PC-3 (cell line): ENCODE data around the gene DAND5. TPM values are rescaled to one million over a fixed set of nuclear protein-coding genes. Genes with fewer than 3 reads are reported as not detected.

Experiments
- ATAC-seq: fragments of 200-7000 bp; cut with Tn5 transposase; 2 replicates; pipeline ENCODE4 v1.9.1; 2020; ENCODE audit warnings: mild to moderate bottlenecking, moderate library complexity
- BruUV-seq: library from RNA; stranded (reverse); fragments of 400-500 nt; replicated peaks from 2 replicates; lab custom pipeline; 2021; lab: Mats Ljungman, UMichigan
- CTCF ChIA-PET: fragments of 300-600 bp; sonication (Branson Sonifier 250); formaldehyde crosslinking; loops from one replicate; lab custom pipeline; 2022; ENCODE audit warnings: antibody characterized with exemption; lab: Charles Lee
- POLR2A ChIA-PET: fragments of 300-600 bp; sonication (Branson Sonifier 250); formaldehyde crosslinking; loops from one replicate; lab custom pipeline; 2022; ENCODE audit warnings: antibody characterized with exemption; ENCODE audit not compliant: unreplicated experiment; lab: Charles Lee
- DNase-seq: peaks from one replicate; pipeline ENCODE4 v3.0.0-alpha.2; 2015
- H2AFZ ChIP-seq: fragments of 300-600 bp; sonication (generic); 2 replicates; pipeline ENCODE4 v1.6.0; 2016; ENCODE audit warnings: antibody characterized with exemption, low read length
- H3F3A ChIP-seq: fragments of 300-600 bp; sonication (generic); one replicate; pipeline ENCODE4 v1.6.0; 2017; ENCODE audit warnings: antibody characterized with exemption, low read length, control low read depth, mild to moderate bottlenecking; ENCODE audit not compliant: unreplicated experiment
- H3K27ac ChIP-seq: fragments of 300-600 bp; sonication (generic); 2 replicates; pipeline ENCODE4 v1.5.1; 2016; ENCODE audit warnings: mild to moderate bottlenecking, low read length
- H3K27me3 ChIP-seq: fragments of 300-600 bp; sonication (generic); 2 replicates; pipeline ENCODE4 v1.6.1; 2016; ENCODE audit warnings: low read length, mixed read lengths
- H3K36me3 ChIP-seq: fragments of 300-600 bp; sonication (generic); 2 replicates; pipeline ENCODE4 v1.6.1; 2016; ENCODE audit warnings: low read depth, mixed run types, low read length, mixed read lengths
- H3K4me1 ChIP-seq: fragments of 300-600 bp; sonication (generic); 2 replicates; pipeline ENCODE4 v1.5.1; 2016; ENCODE audit warnings: low read length; ENCODE audit not compliant: insufficient read depth
- H3K4me2 ChIP-seq: fragments of 300-600 bp; sonication (generic); 2 replicates; pipeline ENCODE4 v1.6.0; 2016; ENCODE audit warnings: low read length
- H3K4me3 ChIP-seq: fragments of 300-600 bp; sonication (generic); 2 replicates; pipeline ENCODE4 v1.5.1; 2016; ENCODE audit warnings: mild to moderate bottlenecking, low read length, mixed read lengths
- H3K79me2 ChIP-seq: fragments of 300-600 bp; sonication (generic); 2 replicates; pipeline ENCODE4 v1.6.1; 2017; ENCODE audit warnings: low read length, mixed read lengths
- H3K9ac ChIP-seq: fragments of 300-600 bp; sonication (generic); 2 replicates; pipeline ENCODE4 v1.6.0; 2016; ENCODE audit warnings: mild to moderate bottlenecking, low read length
- H3K9me2 ChIP-seq: fragments of 300-600 bp; sonication (generic); replicated peaks from 2 replicates; pipeline ENCODE4 v1.6.1; 2016; ENCODE audit warnings: mixed run types, low read length, mixed read lengths
- H3K9me3 ChIP-seq: fragments of 300-600 bp; sonication (generic); 2 replicates; pipeline ENCODE4 v1.6.1; 2016; ENCODE audit warnings: low read length, mixed read lengths
- H4K20me1 ChIP-seq: fragments of 300-600 bp; sonication (generic); 2 replicates; pipeline ENCODE4 v1.6.1; 2016; ENCODE audit warnings: low read length, mixed read lengths
- CTCF ChIP-seq: fragments of 300-600 bp; sonication (generic); conservative IDR thresholded peaks from 2 replicates; pipeline ENCODE4 v1.5.1; 2017; ENCODE audit warnings: antibody characterized with exemption, low read depth, mild to moderate bottlenecking, low read length
- EZH2 ChIP-seq: fragments of 300-600 bp; sonication (generic); IDR thresholded peaks from one replicate; pipeline ENCODE4 v1.6.1; 2017; ENCODE audit warnings: antibody characterized with exemption, mild to moderate bottlenecking, low read length; ENCODE audit not compliant: unreplicated experiment
- EZH2phosphoT487 ChIP-seq: fragments of 300-600 bp; sonication (generic); IDR thresholded peaks from 2 replicates; pipeline ENCODE4 v1.6.1; 2018; ENCODE audit warnings: mild to moderate bottlenecking, antibody characterized with exemption, low read length, borderline replicate concordance
- intact Hi-C: fragments of 100-400 bp; cut with micrococcal nuclease; formaldehyde crosslinking; loops from 2 replicates; pipeline ENCODE4 v1.9.0; 2023
- total RNA-seq: library from RNA; depleted of rRNA; stranded (reverse); fragments of >200 nt; gene quantifications from 2 replicates; pipeline ENCODE4 v1.2.3, GENCODE V29; 2014

DAND5 gene
- total RNA-seq, 1 experiment from 2014 or later, result 0.55 TPM

GRCh38 chr19:13015361-13016223, 46.2 kb downstream of the DAND5 start:
- H3K9me2 ChIP-seq, result no peaks in the 10 kb centered on the region
- ChIA-PET CTCF (interaction anchor here (0.5 to 1.2 kb wide), 4 partner anchors 9 to 139 kb away, joined by 3 to 7 read pairs (median 4); no protein-coding TSS in a partner anchor), POLR2A (interaction anchor here (0.7 kb wide), 1 partner anchor 45 kb away, joined by 3 read pairs; no protein-coding TSS in a partner anchor)
- H3K79me2 ChIP-seq, result peaks cover 99% of the 10 kb centered on the region
- BruUV-seq, result no TSS peak
- peak overlapping the region; percentile 81 for H3K27ac ChIP-seq
- intact Hi-C loops, result loop anchor here (1.0 to 5.0 kb wide), 3 partner anchors 11 to 41 kb away; no protein-coding TSS in a partner anchor
- H3F3A ChIP-seq, result peaks cover 5% of the 10 kb centered on the region
- TF ChIP-seq EZH2phosphoT487 (no peak), CTCF (no peak), EZH2 (no peak)
- no peaks in the 10 kb centered on the region for H3K27me3 ChIP-seq
- no peaks in the 10 kb centered on the region for H4K20me1 ChIP-seq
- H3K36me3 ChIP-seq, result no peaks in the 10 kb centered on the region
- H2AFZ ChIP-seq, result peak overlapping the region; percentile 49
- ATAC-seq, result peak; percentile 23
- peak overlapping the region; percentile 86 for H3K9ac ChIP-seq
- H3K4me2 ChIP-seq, result peak overlapping the region; percentile 92
- peak overlapping the region; percentile 34; the same call in 1 of the 2 replicates for H3K4me3 ChIP-seq
- peaks cover 72% of the 10 kb centered on the region for H3K4me1 ChIP-seq
- DNase-seq, result peak; percentile 74
- H3K9me3 ChIP-seq, result no peaks in the 10 kb centered on the region

- ChIA-PET POLR2A (no interaction called here), CTCF (interaction anchor here (0.7 to 1.2 kb wide), 3 partner anchors 45 to 139 kb away, joined by 3 to 4 read pairs (median 3); no protein-coding TSS in a partner anchor)
- Histone ChIP-seq H3F3A (peaks cover 5% of the 10 kb centered on the region), H3K79me2 (peaks cover 99% of the 10 kb centered on the region), H3K9ac (peak overlapping the region; percentile 86; the same call in 1 of the 2 replicates), H3K9me3 (no peaks in the 10 kb centered on the region), H3K9me2 (no peaks in the 10 kb centered on the region), H3K4me2 (peak overlapping the region; percentile 92), H2AFZ (peak overlapping the region; percentile 49; the same call in 1 of the 2 replicates), H3K36me3 (no peaks in the 10 kb centered on the region), H4K20me1 (no peaks in the 10 kb centered on the region), H3K4me3 (peak overlapping the region; percentile 56), H3K4me1 (peaks cover 74% of the 10 kb centered on the region), H3K27ac (peak overlapping the region; percentile 81; the same call in 1 of the 2 replicates), H3K27me3 (no peaks in the 10 kb centered on the region)
- TF ChIP-seq EZH2 (no peak), CTCF (no peak), EZH2phosphoT487 (no peak)
- DNase-seq (peak; percentile 39), ATAC-seq (no peak)
- BruUV-seq, result no TSS peak
- intact Hi-C loops, result loop anchor here (5.0 kb wide), 1 partner anchor 34 kb away; no protein-coding TSS in a partner anchor
Observed at GRCh38 chr19:13016245-13016627, 46.9 kb downstream of the DAND5 start.
